Measurements from ENCODE around the gene DNASE2B.

DNA sequence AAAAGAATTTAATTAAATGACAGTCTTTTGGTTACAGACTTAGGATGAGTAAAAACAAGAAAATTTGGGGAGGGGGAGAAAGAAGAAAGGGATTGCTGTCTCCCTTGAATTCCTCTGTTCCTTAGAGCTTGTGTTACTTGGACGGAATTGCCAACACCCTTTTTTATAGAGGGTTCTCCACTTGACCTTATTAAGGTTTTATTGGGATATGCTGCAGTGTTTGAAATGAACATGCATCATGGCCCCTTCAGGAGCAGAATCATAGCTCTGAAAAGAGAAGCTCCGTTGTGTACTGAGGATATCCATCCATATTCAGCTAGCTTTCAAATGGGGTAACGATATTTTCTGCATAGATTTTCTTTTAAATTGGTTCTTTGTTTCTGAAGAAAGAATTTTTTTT, 48.2 kb upstream of the DNASE2B start:
- TF ChIP-seq EZH2 (IDR thresholded peaks at IDR 0.05; ENCODE audit: low read length, unreplicated experiment): no peak
- TF ChIP-seq, protein P1, sequence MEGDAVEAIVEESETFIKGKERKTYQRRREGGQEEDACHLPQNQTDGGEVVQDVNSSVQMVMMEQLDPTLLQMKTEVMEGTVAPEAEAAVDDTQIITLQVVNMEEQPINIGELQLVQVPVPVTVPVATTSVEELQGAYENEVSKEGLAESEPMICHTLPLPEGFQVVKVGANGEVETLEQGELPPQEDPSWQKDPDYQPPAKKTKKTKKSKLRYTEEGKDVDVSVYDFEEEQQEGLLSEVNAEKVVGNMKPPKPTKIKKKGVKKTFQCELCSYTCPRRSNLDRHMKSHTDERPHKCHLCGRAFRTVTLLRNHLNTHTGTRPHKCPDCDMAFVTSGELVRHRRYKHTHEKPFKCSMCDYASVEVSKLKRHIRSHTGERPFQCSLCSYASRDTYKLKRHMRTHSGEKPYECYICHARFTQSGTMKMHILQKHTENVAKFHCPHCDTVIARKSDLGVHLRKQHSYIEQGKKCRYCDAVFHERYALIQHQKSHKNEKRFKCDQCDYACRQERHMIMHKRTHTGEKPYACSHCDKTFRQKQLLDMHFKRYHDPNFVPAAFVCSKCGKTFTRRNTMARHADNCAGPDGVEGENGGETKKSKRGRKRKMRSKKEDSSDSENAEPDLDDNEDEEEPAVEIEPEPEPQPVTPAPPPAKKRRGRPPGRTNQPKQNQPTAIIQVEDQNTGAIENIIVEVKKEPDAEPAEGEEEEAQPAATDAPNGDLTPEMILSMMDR (conservative IDR thresholded peaks at IDR 0.05; ENCODE audit: low read depth, low read length): no peak
